ENCODE data around the gene CSMD2.
"Not testable (repeated sequence)": the region's sequence is repeated elsewhere in the genome, so short reads cannot be mapped to it uniquely, and the experiment has no call there.

CSMD2 gene

GRCh38 chr1:33516891-33517567 is 648.0 kb downstream of the CSMD2 start:
- no peak for DNase-seq

GRCh38 chr1:33516428-33516827 is 648.6 kb downstream of the CSMD2 start:
- no peak for DNase-seq

- DNase-seq, result no peak
Measured at GRCh38 chr1:33515607-33516006, 649.4 kb downstream of the CSMD2 start.

- DNase-seq, result no peak
Measured at GRCh38 chr1:33515112-33515511, 649.9 kb downstream of the CSMD2 start.

GRCh38 chr1:33512226-33513011 is 652.6 kb downstream of the CSMD2 start:
- DNase-seq, result no peak

GRCh38 chr1:33509276-33509675 is 655.8 kb downstream of the CSMD2 start:
- DNase-seq, result not testable (repeated sequence)

- no peak for DNase-seq
Measured at GRCh38 chr1:33508151-33508550, 656.9 kb downstream of the CSMD2 start.

- no peak for DNase-seq
Measured at GRCh38 chr1:33507661-33508060, 657.4 kb downstream of the CSMD2 start.

GRCh38 chr1:33503506-33503905 is 661.5 kb downstream of the CSMD2 start:
- no peak for DNase-seq

- DNase-seq, result no peak
Measured at GRCh38 chr1:33502726-33503125, 662.3 kb downstream of the CSMD2 start.

- DNase-seq, result no peak
Measured at GRCh38 chr1:33501774-33502173, 663.3 kb downstream of the CSMD2 start.

GRCh38 chr1:33501309-33501708 is 663.7 kb downstream of the CSMD2 start:
- no peak for DNase-seq

GRCh38 chr1:33500547-33500946 is 664.5 kb downstream of the CSMD2 start:
- no peak for DNase-seq

GRCh38 chr1:33497410-33497809 is 667.6 kb downstream of the CSMD2 start:
- no peak for DNase-seq

GRCh38 chr1:33494929-33495328 is 670.1 kb downstream of the CSMD2 start:
- peak in 1 of 5 experiments; percentile 9 for DNase-seq

- DNase-seq, result no peak
Measured at GRCh38 chr1:33488624-33489023, 676.4 kb downstream of the CSMD2 start.

- no peak for DNase-seq
Measured at GRCh38 chr1:33482412-33482811, 682.6 kb downstream of the CSMD2 start.

GRCh38 chr1:33477451-33477850 is 687.6 kb downstream of the CSMD2 start:
- no peak for DNase-seq

- DNase-seq, result no peak
Measured at GRCh38 chr1:33473900-33474299, 691.1 kb downstream of the CSMD2 start.

GRCh38 chr1:33472269-33472980 is 692.6 kb downstream of the CSMD2 start, which contains the start of gene ZSCAN20:
ZSCAN20 (plus strand) TSS chr1:33472645; CDS start chr1:33479289, 6,644 bp downstream.
- peak; percentile 28 to 95 (median 74) for DNase-seq

GRCh38 chr1:33471416-33471815 is 693.6 kb downstream of the CSMD2 start:
- no peak for DNase-seq

GRCh38 chr1:33470495-33471012 is 694.5 kb downstream of the CSMD2 start:
- DNase-seq, result peak in 4 of 5 experiments; percentile 15 to 68 (median 27)

GRCh38 chr1:33469691-33470090 is 695.3 kb downstream of the CSMD2 start:
- DNase-seq, result no peak
